Cardiac fibroblast (primary cell): ENCODE measurements around the gene TENM4.

Experiments used
- DNase-seq, 2 donors: peaks; one replicate each; pipeline versions ENCODE4 v3.0.0 to v3.0.0-alpha.2; 2010; ENCODE audit warnings: low read depth in 2 of 2
- H3K4me3 ChIP-seq, 2 donors: replicated peaks in 1 of 2; 1 replicate in 1 of 2; 2 replicates in 1 of 2; pipeline ENCODE4 v1.5.1; 2011; ENCODE audit warnings: low read depth in 2 of 2, low read length in 2 of 2, mild to moderate bottlenecking in 2 of 2, moderate library complexity in 1 of 2
- CTCF ChIP-seq: IDR thresholded peaks from one replicate; pipeline ENCODE4 v1.5.1; 2011; ENCODE audit warnings: low read depth, mild to moderate bottlenecking, low read length, inconsistent platforms

TENM4 gene

GRCh38 chr11:79095424-79095823, 345.4 kb downstream of the TENM4 start:
- no peak for DNase-seq
- no peak for TF ChIP-seq CTCF
- H3K4me3 ChIP-seq = no peak overlapping the region

- no peak overlapping the region for H3K4me3 ChIP-seq
- DNase-seq = no peak
- no peak for TF ChIP-seq CTCF
These were observed 346.2 kb downstream of the TENM4 start for GRCh38 chr11:79094616-79095015.

- no peak for TF ChIP-seq CTCF
- peak; percentile 95 to 98 for DNase-seq
- H3K4me3 ChIP-seq = no peak overlapping the region
These were observed 348.0 kb downstream of the TENM4 start for GRCh38 chr11:79092791-79093353.

- no peak for TF ChIP-seq CTCF
- no peak for DNase-seq
- H3K4me3 ChIP-seq = no peak overlapping the region
These were observed 350.6 kb downstream of the TENM4 start for GRCh38 chr11:79090191-79090705.

GRCh38 chr11:79089601-79090000, 351.2 kb downstream of the TENM4 start:
- no peak for DNase-seq
- no peak for TF ChIP-seq CTCF
- no peak overlapping the region for H3K4me3 ChIP-seq

- no peak for DNase-seq
- H3K4me3 ChIP-seq = no peak overlapping the region
- TF ChIP-seq CTCF = no peak
These were observed 351.9 kb downstream of the TENM4 start for GRCh38 chr11:79088967-79089366.

- no peak for TF ChIP-seq CTCF
- DNase-seq = peak in 1 of 2 donors; percentile 46
- H3K4me3 ChIP-seq = no peak overlapping the region
These were observed 352.9 kb downstream of the TENM4 start for GRCh38 chr11:79087961-79088318.
